Measurements from ENCODE around the gene ANKZF1.

GRCh38 chr2:219279916-219280516 is 50.4 kb downstream of the ANKZF1 start:
- TF ChIP-seq CTCF (IDR thresholded peaks at IDR 0.05) (no peak), POLR2AphosphoS5 (IDR thresholded peaks at IDR 0.05) (no peak), POLR2A (IDR thresholded peaks at IDR 0.05) (no peak), EP300 (IDR thresholded peaks at IDR 0.05) (no peak)

All from suprapubic skin (tissue), 4 donors.